Neuronal stem cell (in vitro differentiated cells): ENCODE measurements around the gene RAB40C.

Experiments
- DNase-seq: peaks from one replicate; pipeline ENCODE4 v3.0.0-alpha.2; 2013; ENCODE audit warnings: low spot score
- H2AFZ ChIP-seq: one replicate; pipeline ENCODE4 v1.6.1; 2013; ENCODE audit warnings: mild to moderate bottlenecking, low read length, inconsistent platforms
- H2AK5ac ChIP-seq: 2 replicates; pipeline ENCODE4 v1.6.1; 2013; ENCODE audit warnings: low read depth, mild to moderate bottlenecking, inconsistent platforms, low read length, moderate library complexity, mixed read lengths
- H2BK120ac ChIP-seq: 2 replicates; pipeline ENCODE4 v1.6.1; 2013; ENCODE audit warnings: low read depth, mild to moderate bottlenecking, inconsistent platforms, low read length, moderate library complexity, mixed read lengths
- H2BK12ac ChIP-seq: one replicate; pipeline ENCODE4 v1.6.1; 2013; ENCODE audit warnings: low read length, inconsistent platforms
- H2BK15ac ChIP-seq: 2 replicates; pipeline ENCODE4 v1.6.1; 2013; ENCODE audit warnings: mild to moderate bottlenecking, low read length, inconsistent platforms, mixed read lengths
- H2BK5ac ChIP-seq: one replicate; pipeline ENCODE4 v1.6.1; 2013; ENCODE audit warnings: inconsistent platforms, mild to moderate bottlenecking, low read length, moderate library complexity
- H3K14ac ChIP-seq: one replicate; pipeline ENCODE4 v1.6.1; 2013; ENCODE audit warnings: low read length, inconsistent platforms
- H3K18ac ChIP-seq: 2 replicates; pipeline ENCODE4 v1.6.1; 2013; ENCODE audit warnings: low read length, inconsistent platforms
- H3K23ac ChIP-seq: 2 replicates; pipeline ENCODE4 v1.6.1; 2013; ENCODE audit warnings: low read depth, mild to moderate bottlenecking, mixed read lengths, low read length, inconsistent platforms; ENCODE audit not compliant: poor library complexity
- H3K27ac ChIP-seq: replicated peaks from 3 replicates; pipeline ENCODE4 v1.5.1; 2013; ENCODE audit warnings: low read length, inconsistent platforms
- H3K27me3 ChIP-seq, 3 experiments: 2 replicates each; pipeline ENCODE4 v1.6.1; 2013; ENCODE audit warnings: low read length in 3 of 3, mild to moderate bottlenecking in 2 of 3, inconsistent platforms in 1 of 3, low read depth in 1 of 3, mixed read lengths in 1 of 3, moderate library complexity in 1 of 3; ENCODE audit not compliant: control insufficient read depth in 3 of 3, insufficient read depth in 3 of 3
- H3K36me3 ChIP-seq, 2 donors: replicated peaks in 1 of 2; 2 replicates each; pipeline ENCODE4 v1.6.1; 2013; ENCODE audit warnings: low read length in 2 of 2; ENCODE audit not compliant: control insufficient read depth in 2 of 2, insufficient read depth in 2 of 2
- H3K4ac ChIP-seq: 2 replicates; pipeline ENCODE4 v1.6.1; 2013; ENCODE audit warnings: inconsistent platforms, mild to moderate bottlenecking, low read length, moderate library complexity
- H3K4me1 ChIP-seq, 2 donors: 1 replicate in 1 of 2; 2 replicates in 1 of 2; pipeline ENCODE4 v1.6.1; 2013; ENCODE audit warnings: low read length in 2 of 2, low read depth in 1 of 2; ENCODE audit not compliant: control insufficient read depth in 2 of 2, insufficient read depth in 1 of 2
- H3K4me2 ChIP-seq: one replicate; pipeline ENCODE4 v1.6.1; 2013; ENCODE audit warnings: mild to moderate bottlenecking, low read length, inconsistent platforms; ENCODE audit not compliant: insufficient read depth, poor library complexity, severe bottlenecking
- H3K4me3 ChIP-seq, 2 donors: 2 replicates each; pipeline ENCODE4 v1.5.1; 2013; ENCODE audit warnings: low read length in 2 of 2, mild to moderate bottlenecking in 2 of 2, inconsistent platforms in 1 of 2, moderate library complexity in 1 of 2
- H3K79me1 ChIP-seq: one replicate; pipeline ENCODE4 v1.6.1; 2013; ENCODE audit warnings: low read depth, mild to moderate bottlenecking, inconsistent platforms, low read length, moderate library complexity
- H3K9ac ChIP-seq: one replicate; pipeline ENCODE4 v1.6.1; 2013; ENCODE audit warnings: mild to moderate bottlenecking, low read depth, low read length, inconsistent platforms; ENCODE audit not compliant: poor library complexity
- H3K9me3 ChIP-seq, 2 donors: replicated peaks in 1 of 2; 2 replicates each; pipeline versions ENCODE3 to v1.6.1; 2013; ENCODE audit warnings: low read length in 2 of 2, mild to moderate bottlenecking in 2 of 2, inconsistent platforms in 1 of 2, low read depth in 1 of 2, mixed read lengths in 1 of 2, moderate library complexity in 1 of 2; ENCODE audit not compliant: control insufficient read depth in 2 of 2, insufficient read depth in 1 of 2
- H4K8ac ChIP-seq: one replicate; pipeline ENCODE4 v1.6.1; 2013; ENCODE audit warnings: low read depth, mild to moderate bottlenecking, inconsistent platforms, low read length, moderate library complexity
- H4K91ac ChIP-seq: one replicate; pipeline ENCODE4 v1.6.1; 2013; ENCODE audit warnings: low read length, low read depth, mild to moderate bottlenecking, inconsistent platforms; ENCODE audit not compliant: poor library complexity
- WGBS, 2 donors: extraction: QIAGEN DNeasy Blood & Tissue Kit; methylation state at CpG; one replicate each; pipeline ENCODE4 v1.1.7; 2013; ENCODE audit warnings: missing lambda C conversion rate in 2 of 2, mixed read lengths in 1 of 2; ENCODE audit not compliant: insufficient read length in 2 of 2, insufficient replicate concordance in 1 of 2; ENCODE audit errors: extremely low coverage in 2 of 2; 5-methylcytosine and 5-hydroxymethylcytosine counted together

The RAB40C gene

DNA sequence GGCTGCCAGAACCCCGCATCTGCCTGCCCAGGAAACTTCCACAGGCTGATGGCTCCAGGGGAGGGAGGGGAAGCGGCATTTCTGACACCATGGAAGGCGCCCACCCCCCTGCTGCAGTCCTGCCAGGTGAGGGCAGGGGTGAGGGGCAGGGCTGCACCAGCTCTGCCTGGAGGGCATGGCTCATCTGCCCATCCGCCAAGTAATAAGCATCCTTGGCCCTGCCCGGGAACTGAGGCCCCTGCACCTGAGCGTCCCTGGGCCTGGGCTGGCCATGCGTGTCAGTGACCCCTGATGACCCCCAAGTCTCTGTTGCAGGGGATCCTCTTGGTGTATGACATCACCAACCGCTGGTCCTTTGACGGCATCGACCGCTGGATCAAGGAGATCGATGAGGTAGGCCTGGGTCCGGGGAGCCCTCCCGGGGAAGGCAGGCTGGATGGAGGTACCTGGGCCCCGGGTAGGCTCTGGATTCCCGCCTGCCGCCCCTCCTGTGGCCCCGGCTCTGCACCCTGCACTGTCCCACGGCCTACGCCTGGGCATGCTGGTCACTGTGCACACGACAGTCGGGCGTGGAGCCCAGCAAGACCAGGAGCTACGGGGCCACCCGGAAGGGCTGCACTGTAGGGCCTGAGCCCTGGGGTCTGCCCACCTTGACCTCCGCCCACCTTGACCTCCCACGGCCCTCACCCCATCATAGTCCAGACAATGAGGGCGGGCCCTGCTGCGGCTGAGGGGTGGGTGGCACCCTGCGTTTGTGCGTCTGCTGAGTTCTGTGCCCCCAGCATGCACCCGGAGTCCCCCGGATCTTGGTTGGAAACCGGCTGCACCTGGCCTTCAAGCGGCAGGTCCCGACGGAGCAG, 35.5 kb downstream of the RAB40C start:
- Histone ChIP-seq H2BK15ac (no peak overlapping the region), H2BK5ac (peak overlapping the region; percentile 53), H3K23ac (peak overlapping the region; percentile 55), H3K27me3 (no peaks in the 10 kb centered on the region), H3K27ac (no peak overlapping the region), H3K4me2 (no peak overlapping the region), H4K91ac (no peak overlapping the region), H2BK120ac (no peak overlapping the region), H3K4me3 (no peak overlapping the region), H3K18ac (no peak overlapping the region), H3K9me3 (no peaks in the 10 kb centered on the region), H2AFZ (no peak overlapping the region), H3K79me1 (peaks cover 8% of the 10 kb centered on the region), H3K36me3 (peaks cover 3 to 35% of the 10 kb centered on the region in 2 donors), H3K14ac (no peak overlapping the region), H3K9ac (peak overlapping the region; percentile 50), H3K4me1 (peaks cover 20 to 24% of the 10 kb centered on the region in 2 donors), H3K4ac (peak overlapping the region; percentile 37), H2BK12ac (no peak overlapping the region), H2AK5ac (peak overlapping the region; percentile 79), H4K8ac (no peak overlapping the region)
- DNase-seq = no peak
- no CpG with 5 or more reads among the region's 37 CpGs for WGBS, 2 donors

DNA sequence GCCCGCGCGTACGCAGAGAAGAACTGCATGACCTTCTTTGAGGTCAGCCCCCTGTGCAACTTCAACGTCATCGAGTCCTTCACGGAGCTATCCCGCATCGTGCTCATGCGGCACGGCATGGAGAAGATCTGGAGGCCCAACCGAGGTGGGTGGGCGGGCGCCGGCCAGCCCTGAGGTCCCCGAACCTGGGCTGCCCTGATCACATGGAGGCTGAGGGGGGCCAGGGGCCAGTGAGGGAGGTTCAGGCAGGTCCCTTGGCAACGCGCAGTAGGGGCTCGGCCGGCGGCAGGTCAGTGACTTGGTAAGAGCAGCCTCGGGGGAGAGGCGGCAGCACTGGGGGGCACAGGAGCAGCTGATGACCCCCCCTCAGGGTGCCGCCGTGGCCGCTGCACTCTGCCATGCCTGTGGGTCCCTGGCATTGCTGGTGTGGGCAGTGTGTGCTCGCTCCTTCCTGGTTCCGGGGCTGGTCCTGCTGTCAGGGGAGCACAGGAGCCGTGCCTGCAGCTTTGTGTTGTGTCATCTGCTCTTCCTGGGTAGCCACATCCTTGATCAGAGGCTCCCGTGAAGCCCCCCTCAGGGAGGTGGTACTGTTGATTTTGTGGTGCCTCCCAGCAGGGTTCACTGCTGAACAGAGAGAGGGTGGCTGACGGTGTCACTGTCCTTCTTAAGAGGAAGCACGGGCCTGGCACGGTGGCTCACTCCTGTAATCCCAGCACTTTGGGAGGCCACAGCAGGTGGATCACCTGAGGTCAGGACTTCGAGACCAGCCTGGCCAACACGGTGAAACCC, 36.3 kb downstream of the RAB40C start:
- Histone ChIP-seq H3K36me3 (peaks cover 3 to 35% of the 10 kb centered on the region in 2 donors), H2BK12ac (no peak overlapping the region), H3K23ac (peak overlapping the region; percentile 55), H2AFZ (no peak overlapping the region), H3K9ac (no peak overlapping the region), H3K4me3 (no peak overlapping the region), H3K4me2 (no peak overlapping the region), H2BK120ac (no peak overlapping the region), H3K18ac (peak overlapping the region; percentile 28), H2AK5ac (peak overlapping the region; percentile 46), H4K91ac (no peak overlapping the region), H3K4ac (peak overlapping the region; percentile 37), H2BK15ac (no peak overlapping the region), H3K14ac (peak overlapping the region; percentile 71), H3K4me1 (peaks cover 26 to 27% of the 10 kb centered on the region in 2 donors), H3K27me3 (no peaks in the 10 kb centered on the region), H4K8ac (no peak overlapping the region), H3K27ac (no peak overlapping the region), H3K79me1 (peaks cover 8% of the 10 kb centered on the region), H3K9me3 (no peaks in the 10 kb centered on the region), H2BK5ac (no peak overlapping the region)
- no peak for DNase-seq
- WGBS, 2 donors = no CpG with 5 or more reads among the region's 35 CpGs

DNA sequence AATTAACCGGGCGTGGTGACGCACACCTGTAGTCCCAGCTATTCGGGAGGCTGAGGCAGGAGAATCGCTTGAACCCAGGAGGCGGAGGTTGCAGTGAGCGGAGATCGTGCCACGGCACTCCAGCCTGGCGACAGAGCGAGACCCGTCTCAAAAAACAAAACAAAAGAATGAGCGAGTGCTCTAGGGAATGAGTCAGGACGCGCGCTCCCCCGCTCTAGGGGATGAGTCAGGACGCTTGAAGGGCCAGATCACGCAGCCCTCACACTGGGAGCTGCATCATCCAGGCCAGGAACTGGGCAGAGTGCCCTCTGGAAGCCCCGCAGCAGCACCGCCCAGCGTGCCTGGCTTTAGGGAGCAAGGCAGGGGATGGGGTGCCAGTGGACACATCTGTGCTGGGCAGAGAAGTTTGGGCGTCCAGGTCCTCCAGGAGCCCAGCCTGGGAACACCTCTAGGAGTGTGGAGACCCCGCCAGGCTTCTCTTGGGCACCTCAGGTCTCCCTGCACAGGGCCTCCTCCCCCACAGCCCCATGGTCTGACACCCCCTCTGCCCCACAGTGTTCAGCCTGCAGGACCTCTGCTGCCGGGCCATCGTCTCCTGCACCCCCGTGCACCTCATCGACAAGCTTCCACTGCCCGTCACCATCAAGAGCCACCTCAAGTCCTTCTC, 37.1 kb downstream of the RAB40C start:
- H3K18ac ChIP-seq = no peak overlapping the region
- H2BK12ac ChIP-seq = peak overlapping the region; percentile 22
- no CpG with 5 or more reads among the region's 29 CpGs for WGBS, 2 donors
- H3K14ac ChIP-seq = no peak overlapping the region
- H3K4me1 ChIP-seq = peaks cover 29% of the 10 kb centered on the region in 2 donors
- H2BK5ac ChIP-seq = peak overlapping the region; percentile 99
- no peak overlapping the region for H2AFZ ChIP-seq
- H2BK15ac ChIP-seq = peak overlapping the region; percentile 67
- no peak for DNase-seq
- H3K9me3 ChIP-seq = no peaks in the 10 kb centered on the region
- H3K23ac ChIP-seq = peak overlapping the region; percentile 73
- no peak overlapping the region for H3K27ac ChIP-seq
- H3K9ac ChIP-seq = peak overlapping the region; percentile 44
- H2AK5ac ChIP-seq = peak overlapping the region; percentile 46
- no peak overlapping the region for H3K4me2 ChIP-seq
- no peak overlapping the region for H4K8ac ChIP-seq
- no peak overlapping the region for H2BK120ac ChIP-seq
- no peak overlapping the region for H3K4me3 ChIP-seq
- H3K27me3 ChIP-seq = no peaks in the 10 kb centered on the region
- H3K36me3 ChIP-seq = peaks cover 3 to 35% of the 10 kb centered on the region in 2 donors
- H3K79me1 ChIP-seq = peaks cover 8% of the 10 kb centered on the region
- H4K91ac ChIP-seq = no peak overlapping the region
- H3K4ac ChIP-seq = no peak overlapping the region
